Choroid plexus epithelial cell (primary cell): ENCODE results near the gene VPS51.

Source experiments
- DNase-seq: peaks from one replicate; pipeline ENCODE4 v3.0.0-alpha.2; 2010; ENCODE audit warnings: low read depth
- H3K4me3 ChIP-seq: 2 replicates; pipeline ENCODE4 v1.5.1; 2011; ENCODE audit warnings: low read depth, mild to moderate bottlenecking, control low read depth, low read length, moderate library complexity
- CTCF ChIP-seq: conservative IDR thresholded peaks from 2 replicates; pipeline ENCODE4 v1.5.1; 2011; ENCODE audit warnings: low read depth, mild to moderate bottlenecking, control low read depth, inconsistent platforms, low read length, moderate library complexity

Gene VPS51

DNA sequence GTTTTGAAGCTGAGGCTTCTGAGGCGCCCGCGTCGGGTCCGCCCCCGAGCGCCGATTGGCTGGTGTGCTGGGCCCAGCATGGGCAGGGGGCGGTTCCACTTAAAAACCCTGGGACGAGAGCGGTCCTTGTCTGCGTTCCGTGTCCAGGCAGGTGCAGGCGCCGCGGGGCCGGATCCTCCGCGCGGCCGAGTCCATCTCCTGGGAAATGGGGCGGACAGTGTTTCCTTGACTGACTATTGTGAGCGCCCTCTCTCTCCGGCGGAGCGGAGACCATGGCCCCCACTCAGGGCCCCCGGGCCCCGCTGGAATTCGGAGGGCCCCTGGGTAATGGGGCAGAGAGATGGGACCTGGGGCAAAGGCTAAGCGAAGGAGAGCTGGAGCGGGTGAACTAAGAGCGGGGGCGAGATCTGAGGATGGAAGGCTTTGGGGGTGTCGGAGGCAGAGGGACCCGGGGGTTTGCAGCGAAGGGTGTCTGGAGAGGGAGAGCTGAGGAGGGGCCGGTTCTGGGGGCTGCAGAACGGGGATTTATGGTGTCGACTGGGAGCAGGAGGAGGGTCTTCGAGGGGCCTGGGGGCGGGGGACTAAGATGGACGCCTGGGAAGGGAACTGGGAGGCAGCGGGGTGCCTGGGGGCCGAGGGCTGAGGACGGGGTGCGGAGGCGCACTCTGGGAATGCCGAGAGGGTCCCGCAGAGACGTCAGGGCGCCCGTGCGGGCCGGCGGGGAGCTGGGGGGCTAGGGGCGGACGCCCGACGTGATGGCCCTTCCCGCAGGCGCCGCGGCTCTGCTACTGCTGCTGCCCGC is 15.9 kb downstream of the VPS51 start, which contains the start of gene TM7SF2:
Gene TM7SF2, plus strand, starts transcription at position 129 of the 802 bp plus-strand sequence. Its CDS starts 144 bp downstream, at position 273.
- peak; percentile 94 for DNase-seq
- peak; percentile 1 for TF ChIP-seq CTCF
- H3K4me3 ChIP-seq: peak within 1 kb of the TSS; percentile 54

DNA sequence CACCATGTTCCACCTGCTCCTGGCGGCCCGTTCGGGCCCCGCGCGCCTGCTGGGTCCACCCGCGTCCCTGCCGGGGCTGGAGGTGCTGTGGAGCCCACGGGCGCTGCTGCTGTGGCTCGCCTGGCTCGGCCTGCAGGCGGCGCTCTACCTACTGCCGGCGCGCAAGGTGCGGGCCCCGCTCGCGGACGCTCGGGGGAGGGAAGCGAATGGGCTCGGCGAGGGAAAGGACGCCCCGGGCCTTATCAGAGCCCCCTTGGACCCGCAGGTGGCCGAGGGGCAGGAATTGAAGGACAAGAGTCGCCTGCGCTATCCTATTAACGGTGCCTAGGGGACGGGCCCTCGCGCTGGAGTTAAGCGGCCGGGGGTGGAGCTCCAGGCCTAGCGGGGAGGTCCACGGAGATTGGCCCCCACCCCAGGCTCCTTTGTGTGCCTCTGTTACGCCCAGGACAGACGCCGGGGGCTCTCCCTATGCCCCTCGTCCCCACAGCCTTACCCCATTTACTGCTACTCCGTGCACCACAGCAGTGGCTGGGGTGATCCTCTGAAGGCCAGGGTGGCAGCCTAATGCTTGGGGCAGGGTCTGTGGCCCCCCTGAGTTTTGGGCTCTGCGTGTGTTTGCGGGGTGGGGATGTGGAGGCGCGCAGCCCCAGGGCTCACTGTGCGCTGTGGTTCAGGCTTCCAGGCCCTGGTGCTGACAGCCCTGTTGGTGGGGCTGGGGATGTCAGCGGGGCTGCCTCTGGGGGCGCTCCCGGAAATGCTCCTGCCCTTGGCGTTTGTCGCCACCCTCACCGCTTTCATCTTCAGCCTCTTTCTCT is 16.7 kb downstream of the VPS51 start:
- H3K4me3 ChIP-seq: peak overlapping the region; percentile 54

DNA sequence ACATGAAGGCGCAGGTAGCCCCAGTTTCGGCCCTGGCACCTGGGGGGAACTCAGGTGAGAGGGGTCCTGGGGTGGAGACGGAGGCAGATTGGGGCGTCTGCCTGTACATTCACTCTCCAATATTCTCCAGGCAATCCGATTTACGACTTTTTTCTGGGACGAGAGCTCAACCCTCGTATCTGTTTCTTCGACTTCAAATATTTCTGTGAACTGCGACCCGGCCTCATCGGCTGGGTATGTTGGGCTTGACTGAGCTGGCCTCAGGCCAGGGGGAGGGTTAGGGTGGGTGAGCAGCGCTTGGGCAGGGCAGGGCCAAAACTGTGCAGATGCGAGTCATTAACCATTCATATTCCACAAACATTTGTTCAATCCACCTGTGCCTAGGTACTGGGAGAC is 17.3 kb downstream of the VPS51 start:
- TF ChIP-seq CTCF: no peak
- no peak for DNase-seq
- H3K4me3 ChIP-seq: peak overlapping the region; percentile 54

More for the DNA sequence above, 16.7 kb downstream of the VPS51 start:
- TF ChIP-seq CTCF: peak; percentile 59
- DNase-seq: peak; percentile 48

DNA sequence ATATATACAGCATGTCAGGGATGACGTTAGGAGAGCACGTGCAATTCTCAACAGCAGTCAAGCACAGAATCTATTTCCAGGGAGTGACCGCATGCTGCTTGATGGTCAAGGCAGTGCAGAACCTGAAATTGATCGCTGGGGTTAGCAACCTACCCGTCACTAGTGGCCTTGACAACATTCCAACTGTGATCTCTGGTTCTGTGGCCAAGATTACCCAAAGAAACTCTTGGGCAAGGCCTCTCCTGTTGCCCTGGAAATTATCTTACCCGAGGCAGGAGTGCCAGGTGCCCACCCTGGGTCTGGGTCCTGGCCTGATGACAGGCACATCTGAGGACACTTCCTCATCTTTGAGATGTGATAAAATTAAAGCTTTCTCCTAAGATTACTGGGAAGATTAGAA is 17.8 kb downstream of the VPS51 start:
- H3K4me3 ChIP-seq: no peak overlapping the region
- no peak for TF ChIP-seq CTCF
- DNase-seq: no peak

- TF ChIP-seq CTCF: no peak
- H3K4me3 ChIP-seq: no peak overlapping the region
- no peak for DNase-seq
Measured at GRCh38 chr11:65114538-65115171, 18.6 kb downstream of the VPS51 start.

- TF ChIP-seq CTCF: no peak
- no peak overlapping the region for H3K4me3 ChIP-seq
- no peak for DNase-seq
Measured at GRCh38 chr11:65115361-65116082, 19.5 kb downstream of the VPS51 start.
